K562 (cell line): ENCODE results near the gene UBE2V1. TPM values are rescaled to one million over a fixed set of nuclear protein-coding genes. Genes with fewer than 3 reads are reported as not detected.
A peak's percentile ranks its signal among the peaks of the same experiment; 100 is the strongest.

Experiments
- ATAC-seq: fragments of 200-7000 bp; cut with Tn5 transposase; 3 replicates; pipeline ENCODE4 v1.9.1; 2020; ENCODE audit warnings: moderate library complexity
- BruUV-seq: library from RNA; stranded (reverse); fragments of 400-500 nt; replicated peaks from 2 replicates; lab custom pipeline; 2021; lab: Mats Ljungman, UMichigan
- CTCF ChIA-PET: fragments of 300-600 bp; formaldehyde crosslinking; extraction: SDS; loops from one replicate; lab custom pipeline; 2021; ENCODE audit warnings: low intra/inter-chr PET ratio; lab: Yijun Ruan, JAX
- POLR2A ChIA-PET: fragments of 300-600, 350-650 bp; sonication (Branson Sonifier 250); formaldehyde crosslinking; extraction: SDS; loops from one replicate; lab custom pipeline; 2021; ENCODE audit warnings: antibody characterized with exemption, inconsistent platforms; lab: Yijun Ruan, JAX
- DNase-seq, 4 experiments: peaks; one replicate each; pipeline versions ENCODE4 v3.0.0 to v3.0.0-alpha.2; 2011 to 2018; ENCODE audit warnings: low spot score in 3 of 4, mixed read lengths in 3 of 4; ENCODE audit errors: extremely low read depth in 1 of 4
- FAIRE-seq: peaks from 2 replicates; lab custom pipeline; 2011; peaks lifted over from hg19 to GRCh38; lab: Jason Lieb, UNC
- H2AFZ ChIP-seq: 2 replicates; pipeline ENCODE4 v1.6.0; 2011; ENCODE audit warnings: low read depth, low read length, control low read depth, inconsistent platforms
- H3K27ac ChIP-seq: fragments of 200-600 bp; 3 replicates; pipeline ENCODE4 v1.8.0; 2011; ENCODE audit warnings: low read depth, mild to moderate bottlenecking, control low read depth, inconsistent platforms, low read length, moderate library complexity, mixed read lengths; ENCODE audit errors: extremely low read depth
- H3K27me3 ChIP-seq, 2 experiments: fragments of 300-600 bp in 1 of 2; 2 replicates in 1 of 2; 3 replicates in 1 of 2; pipeline versions ENCODE4 v1.6.0 to v1.8.0; 2011; ENCODE audit warnings: inconsistent platforms in 2 of 2, low read length in 2 of 2, mild to moderate bottlenecking in 1 of 2, mixed read lengths in 1 of 2, moderate library complexity in 1 of 2; ENCODE audit not compliant: control insufficient read depth in 2 of 2, insufficient read depth in 2 of 2
- H3K36me3 ChIP-seq: fragments of 300-600 bp; 3 replicates; pipeline ENCODE4 v1.8.0; 2011; ENCODE audit warnings: mild to moderate bottlenecking, low read length, inconsistent platforms; ENCODE audit not compliant: control insufficient read depth, insufficient read depth
- H3K4me1 ChIP-seq, 2 experiments: fragments of 200-600 bp in 1 of 2; replicated peaks in 1 of 2; 2 replicates in 1 of 2; 3 replicates in 1 of 2; pipeline versions ENCODE4 v1.5.1 to v1.8.0; 2011; ENCODE audit warnings: inconsistent platforms in 2 of 2, low read length in 2 of 2, mild to moderate bottlenecking in 1 of 2, mixed read lengths in 1 of 2, moderate library complexity in 1 of 2; ENCODE audit not compliant: control insufficient read depth in 2 of 2, insufficient read depth in 2 of 2
- H3K4me2 ChIP-seq: 2 replicates; pipeline ENCODE4 v1.6.1; 2011; ENCODE audit warnings: low read length, control low read depth, inconsistent platforms, mixed read lengths; ENCODE audit not compliant: insufficient read depth
- H3K4me3 ChIP-seq: fragments of 200-600 bp; sonication (generic), shearing (Covaris generic); 2 replicates; pipeline ENCODE4 v1.5.1; 2016; ENCODE audit warnings: control low read depth, inconsistent platforms
- H3K79me2 ChIP-seq: fragments of 200-600 bp; 3 replicates; pipeline ENCODE4 v1.8.0; 2011; ENCODE audit warnings: low read length, inconsistent platforms; ENCODE audit not compliant: control insufficient read depth, insufficient read depth
- H3K9ac ChIP-seq, 2 experiments: 2 replicates each; pipeline versions ENCODE4 v1.6.0 to v1.6.1; 2011; ENCODE audit warnings: low read depth in 2 of 2, low read length in 2 of 2, control low read depth in 1 of 2, inconsistent platforms in 1 of 2, mild to moderate bottlenecking in 1 of 2, mixed read lengths in 1 of 2; ENCODE audit not compliant: insufficient read depth in 1 of 2
- H3K9me1 ChIP-seq: one replicate; pipeline ENCODE4 v1.6.0; 2011; ENCODE audit warnings: inconsistent platforms, mild to moderate bottlenecking, low read length, moderate library complexity; ENCODE audit not compliant: control insufficient read depth, insufficient read depth
- H3K9me3 ChIP-seq: replicated peaks from 2 replicates; pipeline ENCODE4 v1.5.1; 2011; ENCODE audit warnings: low read depth, low read length, inconsistent platforms; ENCODE audit not compliant: control insufficient read depth, insufficient read depth
- H4K20me1 ChIP-seq: replicated peaks from 2 replicates; pipeline ENCODE4 v1.6.1; 2011; ENCODE audit warnings: low read length, inconsistent platforms, mixed read lengths; ENCODE audit not compliant: control insufficient read depth, insufficient read depth
- BCOR ChIP-seq: fragments of 450-650 bp; IDR thresholded peaks from 2 replicates; pipeline ENCODE4 v1.6.1; 2016
- HDAC2 ChIP-seq: fragments of 450-650 bp; IDR thresholded peaks from 2 replicates; pipeline ENCODE4 v1.6.1; 2016; ENCODE audit warnings: mild to moderate bottlenecking
- JUNB ChIP-seq: fragments of 450-650 bp; formaldehyde crosslinking; conservative IDR thresholded peaks from 2 replicates; pipeline ENCODE4 v1.4.0; 2020; ENCODE audit warnings: mild to moderate bottlenecking
- KDM1A ChIP-seq, 2 experiments: fragments of 450-650 bp; IDR thresholded peaks; 2 replicates each; pipeline ENCODE4 v1.6.1; 2016; ENCODE audit warnings: mild to moderate bottlenecking in 2 of 2
- RBM25 ChIP-seq: fragments of 200-400 bp; formaldehyde crosslinking; IDR thresholded peaks from 2 replicates; pipeline ENCODE4 v1.6.1; 2018; ENCODE audit warnings: low read length, low read depth, moderate library complexity; ENCODE audit not compliant: severe bottlenecking
- SMARCA5 ChIP-seq: fragments of 450-650 bp; IDR thresholded peaks from 2 replicates; pipeline ENCODE4 v1.6.1; 2016
- TCF3 ChIP-seq: sonication (generic); formaldehyde crosslinking; IDR thresholded peaks from 2 replicates; pipeline ENCODE4 v1.4.0; 2020; ENCODE audit warnings: mild to moderate bottlenecking, missing genetic modification reagents
- WGBS: fragments of 100-300 bp; shearing (Covaris generic); methylation state at CpG from one replicate; pipeline ENCODE4 v1.1.6; 2016; ENCODE audit warnings: low coverage, mixed read lengths; ENCODE audit not compliant: insufficient coverage; ENCODE audit errors: missing lambda C conversion rate; 5-methylcytosine and 5-hydroxymethylcytosine counted together
- in situ Hi-C: fragments of 300-500 bp; cut with MboI; formaldehyde crosslinking; loops from 4 replicates; pipeline ENCODE4 v1.15.0; 2018; ENCODE audit warnings: inconsistent platforms, mixed read lengths
- intact Hi-C: fragments of 100-400 bp; cut with micrococcal nuclease; formaldehyde crosslinking; loops from 2 replicates; pipeline ENCODE4 v1.14.2; 2022
- polyA plus RNA-seq, 8 experiments: library from polyadenylated mRNA; depleted of rRNA in 4 of 8; stranded (reverse) in 5 of 8; unstranded in 3 of 8; fragments of >200 nt; fragmentation: Nextera tagmentation in 2 of 8; fragmentation: Illumina TruSeq in 1 of 8; extraction: Ambion mirVana in 2 of 8; extraction: Trizol in 1 of 8; gene quantifications; 2 replicates each; pipeline versions ENCODE4 v1.2.1 to v1.2.3, GENCODE V29; 2011 to 2014; ENCODE audit warnings: inconsistent platforms in 1 of 8, missing spikeins in 1 of 8
- total RNA-seq, 7 experiments: library from RNA; depleted of rRNA in 6 of 7; stranded (reverse); fragments of >200 nt in 6 of 7; fragmentation: Illumina TruSeq in 2 of 7; extraction: Trizol in 2 of 7; gene quantifications; 2 replicates each; pipeline versions ENCODE4 v1.2.1 to v1.2.3, GENCODE V29; 2011 to 2021; ENCODE audit warnings: low replicate concordance in 1 of 7
- TF ChIP-seq, protein P1 (sequence below), 3 experiments: fragments of 200-800 bp in 1 of 3; fragments of 250-450 bp in 1 of 3; fragments of 450-650 bp in 1 of 3; sonication (Bioruptor Pico) in 1 of 3; sonication (Bioruptor generic) in 1 of 3; formaldehyde crosslinking in 1 of 3; IDR thresholded peaks; 2 replicates each; pipeline versions ENCODE4 v1.6.1 to v1.8.0; 2016 to 2022; ENCODE audit warnings: mild to moderate bottlenecking in 2 of 3, missing genetic modification characterization in 2 of 3, missing compliant biosample characterization in 1 of 3, moderate library complexity in 1 of 3
- TF ChIP-seq, protein P2 (sequence below): sonication (generic); formaldehyde crosslinking; IDR thresholded peaks from 2 replicates; pipeline ENCODE4 v1.8.0; 2022; ENCODE audit warnings: missing genetic modification reagents, mild to moderate bottlenecking, borderline replicate concordance

Gene UBE2V1
- total and polyA plus RNA-seq, 9 of the 15 experiments (the other 6 are each of a cell fraction or from before 2014, with no cell fraction given), result 93.0 to 357 (median 119) TPM

DNA sequence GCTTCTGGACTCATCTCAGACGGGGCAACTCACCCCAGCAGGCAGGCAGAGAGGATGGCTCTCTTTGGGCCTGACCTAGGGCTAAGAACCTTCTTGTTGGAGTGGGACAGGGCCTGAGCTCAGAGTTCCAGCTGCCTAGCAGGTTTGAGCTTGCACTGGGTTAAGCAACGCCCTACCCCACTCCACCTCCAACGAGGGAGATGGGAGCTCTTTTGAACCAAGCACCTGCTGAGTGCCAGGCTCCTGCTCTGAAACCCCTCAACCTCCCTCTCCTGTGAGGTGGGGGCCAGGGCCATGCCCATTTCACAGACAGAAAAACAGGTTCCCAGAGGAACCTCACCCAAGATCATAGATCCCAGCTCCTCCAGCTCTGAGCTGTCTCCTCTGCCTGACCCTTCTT lies 75.8 kb downstream of the UBE2V1 start:
- WGBS, result 43% methylated on average over 3 of the region's 3 CpGs
- Histone ChIP-seq H3K4me3 (no peak overlapping the region), H3K4me2 (peak overlapping the region; percentile 16; the same call in 1 of the 2 replicates), H2AFZ (peak overlapping the region; percentile 52; the same call in 1 of the 2 replicates), H3K27ac (no peak overlapping the region), H3K9ac (peak overlapping the region in 1 of 2 experiments; percentile 6; a peak in 2 of 4 replicates), H3K4me1 (peaks cover 9 to 24% of the 10 kb centered on the region in 2 experiments; a peak in 4 of 5 replicates), H3K27me3 (no peaks in the 10 kb centered on the region), H3K9me1 (no peaks in the 10 kb centered on the region), H4K20me1 (no peaks in the 10 kb centered on the region), H3K79me2 (no peaks in the 10 kb centered on the region), H3K36me3 (no peaks in the 10 kb centered on the region), H3K9me3 (no peaks in the 10 kb centered on the region)
- no peak for FAIRE-seq
- DNase-seq, result no peak
- no peak for TF ChIP-seq JUNB (CRISPR knock-in tag)
- no TSS peak for BruUV-seq
- in situ Hi-C loops, result no loop called here
- peak; percentile 20 for ATAC-seq
- CTCF ChIA-PET, result no interaction called here
- intact Hi-C loops, result no loop called here
- POLR2A ChIA-PET, result interaction anchor here (0.6 to 2.6 kb wide), 6 partner anchors 9 to 468 kb away, joined by 3 to 11 read pairs (median 3); no protein-coding TSS in a partner anchor

DNA sequence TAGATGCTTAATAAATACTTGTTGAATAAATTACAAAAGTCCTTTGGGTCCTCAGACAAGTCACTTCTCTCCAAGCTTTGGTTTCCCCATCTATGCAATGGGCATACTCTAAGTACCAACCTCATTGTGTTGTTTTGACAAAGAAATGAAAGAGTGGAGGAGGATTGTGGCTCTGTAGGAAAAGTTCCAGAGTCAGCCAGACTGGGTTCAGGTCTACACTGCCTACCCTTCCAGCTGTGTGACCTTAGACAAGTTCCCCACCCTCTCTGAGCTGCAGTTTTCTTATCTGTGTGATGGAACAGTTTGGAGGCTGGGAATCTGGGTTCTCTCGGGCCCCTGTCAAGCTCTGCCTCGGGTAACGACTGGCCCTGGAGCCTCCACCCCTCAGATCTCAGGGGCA lies 76.2 kb downstream of the UBE2V1 start:
- H3K27me3 ChIP-seq, result no peaks in the 10 kb centered on the region
- WGBS, result 46% methylated on average over 3 of the region's 3 CpGs
- no peaks in the 10 kb centered on the region for H3K9me1 ChIP-seq
- H3K4me3 ChIP-seq, result no peak overlapping the region
- ChIA-PET POLR2A (interaction anchor here (0.6 to 2.6 kb wide), 5 partner anchors 8 to 469 kb away, joined by 3 to 11 read pairs (median 3); no protein-coding TSS in a partner anchor), CTCF (no interaction called here)
- H3K9ac ChIP-seq, result peak overlapping the region in 1 of 2 experiments; percentile 6; a peak in 1 of 4 replicates
- H3K9me3 ChIP-seq, result no peaks in the 10 kb centered on the region
- no peaks in the 10 kb centered on the region for H3K36me3 ChIP-seq
- H3K27ac ChIP-seq, result no peak overlapping the region
- intact Hi-C loops (no loop called here), in situ Hi-C loops (no loop called here)
- BruUV-seq, result no TSS peak
- H3K79me2 ChIP-seq, result no peaks in the 10 kb centered on the region
- H3K4me1 ChIP-seq, result peaks cover 9 to 24% of the 10 kb centered on the region in 2 experiments; a peak in 4 of 5 replicates
- DNase-seq (no peak), FAIRE-seq (peak; percentile 44), ATAC-seq (no peak)
- H4K20me1 ChIP-seq, result no peaks in the 10 kb centered on the region
- no peak overlapping the region for H3K4me2 ChIP-seq
- no peak overlapping the region for H2AFZ ChIP-seq
- 0 out of 2 replicates have a peak, but pooled peaks have one; percentile 25 for TF ChIP-seq SMARCA5
- TF ChIP-seq KDM1A (IDR thresholded peaks at IDR 0.05), result peak in 1 of 2 experiments; percentile 59; a peak in 2 of 4 replicates
- TF ChIP-seq BCOR, result peak; percentile 79
- TF ChIP-seq RBM25, result peak; percentile 64
- TF ChIP-seq TCF3, result no peak
- peak; percentile 21; the same call in 1 of the 2 replicates for TF ChIP-seq HDAC2
- TF ChIP-seq, protein P1, sequence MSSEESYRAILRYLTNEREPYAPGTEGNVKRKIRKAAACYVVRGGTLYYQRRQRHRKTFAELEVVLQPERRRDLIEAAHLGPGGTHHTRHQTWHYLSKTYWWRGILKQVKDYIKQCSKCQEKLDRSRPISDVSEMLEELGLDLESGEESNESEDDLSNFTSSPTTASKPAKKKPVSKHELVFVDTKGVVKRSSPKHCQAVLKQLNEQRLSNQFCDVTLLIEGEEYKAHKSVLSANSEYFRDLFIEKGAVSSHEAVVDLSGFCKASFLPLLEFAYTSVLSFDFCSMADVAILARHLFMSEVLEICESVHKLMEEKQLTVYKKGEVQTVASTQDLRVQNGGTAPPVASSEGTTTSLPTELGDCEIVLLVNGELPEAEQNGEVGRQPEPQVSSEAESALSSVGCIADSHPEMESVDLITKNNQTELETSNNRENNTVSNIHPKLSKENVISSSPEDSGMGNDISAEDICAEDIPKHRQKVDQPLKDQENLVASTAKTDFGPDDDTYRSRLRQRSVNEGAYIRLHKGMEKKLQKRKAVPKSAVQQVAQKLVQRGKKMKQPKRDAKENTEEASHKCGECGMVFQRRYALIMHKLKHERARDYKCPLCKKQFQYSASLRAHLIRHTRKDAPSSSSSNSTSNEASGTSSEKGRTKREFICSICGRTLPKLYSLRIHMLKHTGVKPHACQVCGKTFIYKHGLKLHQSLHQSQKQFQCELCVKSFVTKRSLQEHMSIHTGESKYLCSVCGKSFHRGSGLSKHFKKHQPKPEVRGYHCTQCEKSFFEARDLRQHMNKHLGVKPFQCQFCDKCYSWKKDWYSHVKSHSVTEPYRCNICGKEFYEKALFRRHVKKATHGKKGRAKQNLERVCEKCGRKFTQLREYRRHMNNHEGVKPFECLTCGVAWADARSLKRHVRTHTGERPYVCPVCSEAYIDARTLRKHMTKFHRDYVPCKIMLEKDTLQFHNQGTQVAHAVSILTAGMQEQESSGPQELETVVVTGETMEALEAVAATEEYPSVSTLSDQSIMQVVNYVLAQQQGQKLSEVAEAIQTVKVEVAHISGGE (CRISPR knock-in tag; IDR thresholded peaks at IDR 0.05), result peak in 1 of 3 experiments; percentile 17; a peak in 1 of 6 replicates
- TF ChIP-seq, protein P2, sequence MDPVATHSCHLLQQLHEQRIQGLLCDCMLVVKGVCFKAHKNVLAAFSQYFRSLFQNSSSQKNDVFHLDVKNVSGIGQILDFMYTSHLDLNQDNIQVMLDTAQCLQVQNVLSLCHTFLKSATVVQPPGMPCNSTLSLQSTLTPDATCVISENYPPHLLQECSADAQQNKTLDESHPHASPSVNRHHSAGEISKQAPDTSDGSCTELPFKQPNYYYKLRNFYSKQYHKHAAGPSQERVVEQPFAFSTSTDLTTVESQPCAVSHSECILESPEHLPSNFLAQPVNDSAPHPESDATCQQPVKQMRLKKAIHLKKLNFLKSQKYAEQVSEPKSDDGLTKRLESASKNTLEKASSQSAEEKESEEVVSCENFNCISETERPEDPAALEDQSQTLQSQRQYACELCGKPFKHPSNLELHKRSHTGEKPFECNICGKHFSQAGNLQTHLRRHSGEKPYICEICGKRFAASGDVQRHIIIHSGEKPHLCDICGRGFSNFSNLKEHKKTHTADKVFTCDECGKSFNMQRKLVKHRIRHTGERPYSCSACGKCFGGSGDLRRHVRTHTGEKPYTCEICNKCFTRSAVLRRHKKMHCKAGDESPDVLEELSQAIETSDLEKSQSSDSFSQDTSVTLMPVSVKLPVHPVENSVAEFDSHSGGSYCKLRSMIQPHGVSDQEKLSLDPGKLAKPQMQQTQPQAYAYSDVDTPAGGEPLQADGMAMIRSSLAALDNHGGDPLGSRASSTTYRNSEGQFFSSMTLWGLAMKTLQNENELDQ (CRISPR knock-in tag), result no peak
